ENCODE results near the gene TNRC6C. TPM values are rescaled to one million over a fixed set of nuclear protein-coding genes. Genes with fewer than 3 reads are reported as not detected.
"Not testable (repeated sequence)": the region's sequence is repeated elsewhere in the genome, so short reads cannot be mapped to it uniquely, and the experiment has no call there.

Gene TNRC6C
- total and polyA plus RNA-seq, 7 donors = 0.92 to 22.1 (median 6.3) TPM

DNA sequence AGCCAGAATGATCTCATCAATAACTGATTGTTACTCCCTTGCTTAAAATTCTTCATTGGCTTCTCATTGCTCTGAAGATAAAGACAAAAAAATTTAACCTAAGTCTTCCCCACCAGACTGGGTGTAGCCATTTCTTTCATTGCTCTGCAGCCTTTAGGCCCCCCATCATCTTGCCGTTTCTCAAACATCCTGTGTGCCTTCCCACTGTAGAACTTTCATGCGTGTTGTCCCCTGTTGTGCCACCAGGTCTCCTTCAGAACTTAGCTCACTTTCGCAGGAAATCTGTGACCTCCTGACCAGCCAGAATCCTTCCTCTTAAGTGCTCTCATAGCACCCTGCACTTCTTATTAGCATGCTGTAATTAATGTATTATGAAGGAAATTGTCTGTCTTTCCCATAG is 31.8 kb downstream of the TNRC6C start:
- intact Hi-C loops (cut with DNase I) = no loop called here
- Histone ChIP-seq H3K4me3 (no peak overlapping the region), H3K4me1 (peaks cover 0 to 16% (median 8%) of the 10 kb centered on the region in 4 donors), H3K27ac (no peak overlapping the region), H3K27me3 (no peaks in the 10 kb centered on the region), H3K9me3 (no peaks in the 10 kb centered on the region), H3K36me3 (no peaks in the 10 kb centered on the region)
- TF ChIP-seq, protein P1, sequence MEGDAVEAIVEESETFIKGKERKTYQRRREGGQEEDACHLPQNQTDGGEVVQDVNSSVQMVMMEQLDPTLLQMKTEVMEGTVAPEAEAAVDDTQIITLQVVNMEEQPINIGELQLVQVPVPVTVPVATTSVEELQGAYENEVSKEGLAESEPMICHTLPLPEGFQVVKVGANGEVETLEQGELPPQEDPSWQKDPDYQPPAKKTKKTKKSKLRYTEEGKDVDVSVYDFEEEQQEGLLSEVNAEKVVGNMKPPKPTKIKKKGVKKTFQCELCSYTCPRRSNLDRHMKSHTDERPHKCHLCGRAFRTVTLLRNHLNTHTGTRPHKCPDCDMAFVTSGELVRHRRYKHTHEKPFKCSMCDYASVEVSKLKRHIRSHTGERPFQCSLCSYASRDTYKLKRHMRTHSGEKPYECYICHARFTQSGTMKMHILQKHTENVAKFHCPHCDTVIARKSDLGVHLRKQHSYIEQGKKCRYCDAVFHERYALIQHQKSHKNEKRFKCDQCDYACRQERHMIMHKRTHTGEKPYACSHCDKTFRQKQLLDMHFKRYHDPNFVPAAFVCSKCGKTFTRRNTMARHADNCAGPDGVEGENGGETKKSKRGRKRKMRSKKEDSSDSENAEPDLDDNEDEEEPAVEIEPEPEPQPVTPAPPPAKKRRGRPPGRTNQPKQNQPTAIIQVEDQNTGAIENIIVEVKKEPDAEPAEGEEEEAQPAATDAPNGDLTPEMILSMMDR (IDR thresholded peaks at IDR 0.05) = no peak
- TF ChIP-seq POLR2AphosphoS5 (IDR thresholded peaks at IDR 0.05) (no peak), POLR2A (IDR thresholded peaks at IDR 0.05) (no peak)
- 86 to 96% methylated on average over 3 of the region's 3 CpGs for WGBS, 2 donors
- DNase-seq = no peak

- DNase-seq; H3K36me3 ChIP-seq; intact Hi-C loops (cut with DNase I); H3K27me3 ChIP-seq; H3K27ac ChIP-seq; H3K9me3 ChIP-seq; H3K4me3 ChIP-seq: not testable (repeated sequence)
- H3K4me1 ChIP-seq = peaks cover 0 to 30% (median 16%) of the 10 kb centered on the region in 4 donors
- 94 to 95% methylated on average over 7 of the region's 7 CpGs for WGBS, 2 donors
Measured at GRCh38 chr17:77993735-77994134, 35.2 kb downstream of the TNRC6C start.

GRCh38 chr17:77995146-77995852 is 36.8 kb downstream of the TNRC6C start:
- H3K36me3 ChIP-seq = no peaks in the 10 kb centered on the region
- 65 to 73% methylated on average over 6 of the region's 6 CpGs for WGBS, 2 donors
- no peak for DNase-seq
- TF ChIP-seq, protein P1 (IDR thresholded peaks at IDR 0.05) = no peak
- TF ChIP-seq POLR2A (IDR thresholded peaks at IDR 0.05) (no peak), EP300 (IDR thresholded peaks at IDR 0.05) (no peak)
- peak overlapping the region in 2 of 4 donors; percentile 26 to 35 for H3K27ac ChIP-seq
- intact Hi-C loops (cut with DNase I) = no loop called here
- no peaks in the 10 kb centered on the region for H3K27me3 ChIP-seq
- no peak overlapping the region for H3K4me3 ChIP-seq
- no peaks in the 10 kb centered on the region for H3K9me3 ChIP-seq
- peaks cover 0 to 37% (median 24%) of the 10 kb centered on the region in 4 donors for H3K4me1 ChIP-seq

DNA sequence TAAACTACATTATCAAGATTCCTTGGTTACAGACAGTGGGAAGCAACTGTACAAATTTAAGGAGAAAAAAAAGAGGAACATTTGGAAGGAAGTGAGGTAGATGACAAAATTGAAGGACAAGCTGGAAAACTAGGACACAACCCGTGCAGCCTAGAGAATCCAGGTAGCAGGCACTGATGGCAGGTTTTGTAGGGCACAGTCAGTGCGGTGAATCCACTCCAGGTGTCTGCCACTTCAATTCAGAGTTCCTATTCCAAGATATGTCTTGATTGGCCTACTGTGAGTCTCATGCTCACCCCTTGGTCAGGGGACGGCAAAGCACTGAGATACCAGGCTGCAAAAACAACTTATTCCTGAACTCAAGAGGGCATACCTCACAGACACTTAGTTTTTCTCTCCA is 37.8 kb downstream of the TNRC6C start:
- Histone ChIP-seq H3K4me1 (peaks cover 0 to 46% (median 31%) of the 10 kb centered on the region in 4 donors), H3K9me3 (no peaks in the 10 kb centered on the region), H3K4me3 (no peak overlapping the region), H3K27me3 (no peaks in the 10 kb centered on the region), H3K36me3 (no peaks in the 10 kb centered on the region), H3K27ac (peak overlapping the region in 1 of 4 donors; percentile 35)
- TF ChIP-seq, protein P1 (IDR thresholded peaks at IDR 0.05) = no peak
- no peak for TF ChIP-seq POLR2A (IDR thresholded peaks at IDR 0.05)
- TF ChIP-seq EP300 (IDR thresholded peaks at IDR 0.05) = no peak
- no peak for TF ChIP-seq POLR2AphosphoS5 (IDR thresholded peaks at IDR 0.05)
- whole genome bisulfite sequencing, 2 donors = 92 to 94% methylated on average over 3 of the region's 3 CpGs
- no peak for DNase-seq
- intact Hi-C loops (cut with DNase I) = no loop called here

GRCh38 chr17:77999413-78000173 is 41.1 kb downstream of the TNRC6C start:
- Histone ChIP-seq H3K27ac (peak overlapping the region in 1 of 4 donors; percentile 17), H3K36me3 (no peaks in the 10 kb centered on the region), H3K27me3 (no peaks in the 10 kb centered on the region), H3K4me3 (no peak overlapping the region), H3K9me3 (no peaks in the 10 kb centered on the region), H3K4me1 (peaks cover 0 to 46% (median 33%) of the 10 kb centered on the region in 4 donors)
- intact Hi-C loops (cut with DNase I) = no loop called here
- 93 to 94% methylated on average over 7 of the region's 7 CpGs for WGBS, 2 donors
- no peak for DNase-seq
- no peak for TF ChIP-seq POLR2AphosphoS5 (IDR thresholded peaks at IDR 0.05)
- TF ChIP-seq, protein P1 (IDR thresholded peaks at IDR 0.05) = no peak
- no peak for TF ChIP-seq POLR2A (IDR thresholded peaks at IDR 0.05)
- TF ChIP-seq EP300 (IDR thresholded peaks at IDR 0.05) = no peak

Measured in sigmoid colon (tissue), 7 donors.